A673 (cell line): ENCODE measurements around the gene GPR158.

ENCODE experiments used
- EZH2 ChIP-seq: fragments of 200-600 bp; sonication (generic); IDR thresholded peaks from 2 replicates; pipeline ENCODE4 v1.6.1; 2017; ENCODE audit warnings: borderline replicate concordance, low read depth, mild to moderate bottlenecking, mixed read lengths, antibody characterized with exemption, low read length; ENCODE audit not compliant: poor library complexity, severe bottlenecking
- TF ChIP-seq, protein P1 (sequence below): fragments of 300-800, 200-600 bp; sonication (generic); conservative IDR thresholded peaks from 2 replicates; pipeline ENCODE4 v1.5.1; 2017; ENCODE audit warnings: low read depth, mild to moderate bottlenecking, antibody characterized with exemption, low read length, moderate library complexity, mixed read lengths

DNA sequence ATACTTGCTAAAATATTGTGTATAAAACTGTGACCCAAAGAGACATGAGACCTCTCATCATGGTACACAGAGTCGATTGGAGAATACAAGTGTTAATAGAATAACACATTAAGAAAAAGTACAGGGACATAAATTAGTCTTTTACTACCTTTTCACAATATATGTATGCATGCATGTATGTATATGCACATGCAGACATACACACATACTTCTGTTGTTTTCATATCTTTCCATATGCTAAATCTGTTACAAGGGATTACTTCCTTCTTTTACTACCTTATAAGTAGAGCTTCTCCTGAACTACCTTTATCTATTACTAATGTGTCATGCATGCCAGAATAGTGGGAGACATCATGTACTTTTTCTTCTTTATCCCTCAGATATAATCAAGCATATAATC, 131.6 kb downstream of the GPR158 start:
- TF ChIP-seq, protein P1, sequence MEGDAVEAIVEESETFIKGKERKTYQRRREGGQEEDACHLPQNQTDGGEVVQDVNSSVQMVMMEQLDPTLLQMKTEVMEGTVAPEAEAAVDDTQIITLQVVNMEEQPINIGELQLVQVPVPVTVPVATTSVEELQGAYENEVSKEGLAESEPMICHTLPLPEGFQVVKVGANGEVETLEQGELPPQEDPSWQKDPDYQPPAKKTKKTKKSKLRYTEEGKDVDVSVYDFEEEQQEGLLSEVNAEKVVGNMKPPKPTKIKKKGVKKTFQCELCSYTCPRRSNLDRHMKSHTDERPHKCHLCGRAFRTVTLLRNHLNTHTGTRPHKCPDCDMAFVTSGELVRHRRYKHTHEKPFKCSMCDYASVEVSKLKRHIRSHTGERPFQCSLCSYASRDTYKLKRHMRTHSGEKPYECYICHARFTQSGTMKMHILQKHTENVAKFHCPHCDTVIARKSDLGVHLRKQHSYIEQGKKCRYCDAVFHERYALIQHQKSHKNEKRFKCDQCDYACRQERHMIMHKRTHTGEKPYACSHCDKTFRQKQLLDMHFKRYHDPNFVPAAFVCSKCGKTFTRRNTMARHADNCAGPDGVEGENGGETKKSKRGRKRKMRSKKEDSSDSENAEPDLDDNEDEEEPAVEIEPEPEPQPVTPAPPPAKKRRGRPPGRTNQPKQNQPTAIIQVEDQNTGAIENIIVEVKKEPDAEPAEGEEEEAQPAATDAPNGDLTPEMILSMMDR = no peak
- no peak for TF ChIP-seq EZH2
